Parathyroid adenoma (tissue), 2 donors: ENCODE results near the gene PROKR1.
"Not testable (repeated sequence)": the region's sequence is repeated elsewhere in the genome, so short reads cannot be mapped to it uniquely, and the experiment has no call there.

Experiments used
- H2AFZ ChIP-seq: fragments of 300-600 bp; sonication (generic); one replicate; pipeline ENCODE4 v1.7.0; 2017; ENCODE audit warnings: antibody characterized with exemption, mild to moderate bottlenecking
- H3K27ac ChIP-seq: fragments of 300-600 bp; sonication (generic); one replicate; pipeline ENCODE4 v1.7.0; 2017
- H3K27me3 ChIP-seq: fragments of 300-600 bp; sonication (generic); one replicate; pipeline ENCODE4 v1.7.0; 2017; ENCODE audit warnings: low read length; ENCODE audit not compliant: control insufficient read depth, insufficient read depth
- H3K36me3 ChIP-seq: fragments of 300-600 bp; sonication (generic); one replicate; pipeline ENCODE4 v1.7.0; 2017; ENCODE audit warnings: low read length; ENCODE audit not compliant: control insufficient read depth, insufficient read depth
- H3K4me1 ChIP-seq: fragments of 300-600 bp; sonication (generic); one replicate; pipeline ENCODE4 v1.7.0; 2017; ENCODE audit warnings: control low read depth
- H3K4me2 ChIP-seq: fragments of 300-600 bp; sonication (generic); one replicate; pipeline ENCODE4 v1.7.0; 2017; ENCODE audit warnings: low read length
- H3K4me3 ChIP-seq: fragments of 300-600 bp; sonication (generic); one replicate; pipeline ENCODE4 v1.7.0; 2017; ENCODE audit warnings: low read depth, low read length
- H3K79me2 ChIP-seq: fragments of 300-600 bp; sonication (generic); one replicate; pipeline ENCODE4 v1.7.0; 2017; ENCODE audit warnings: control low read depth
- H3K9ac ChIP-seq: fragments of 300-600 bp; sonication (generic); one replicate; pipeline ENCODE4 v1.7.0; 2017; ENCODE audit warnings: mild to moderate bottlenecking
- H3K9me3 ChIP-seq: fragments of 300-600 bp; sonication (generic); one replicate; pipeline ENCODE4 v1.7.0; 2017; ENCODE audit warnings: low read length; ENCODE audit not compliant: control insufficient read depth
- CTCF ChIP-seq: fragments of 300-600 bp; sonication (generic); IDR thresholded peaks from one replicate; pipeline ENCODE4 v1.7.0; 2017; ENCODE audit warnings: antibody characterized with exemption, mild to moderate bottlenecking
- donor health status: primary hyperparathyroidism.

The PROKR1 gene

GRCh38 chr2:68673631-68674030 is 30.3 kb downstream of the PROKR1 start:
- H3K36me3 ChIP-seq: no peaks in the 10 kb centered on the region
- no peak overlapping the region for H3K4me3 ChIP-seq
- H3K79me2 ChIP-seq: no peaks in the 10 kb centered on the region
- H3K9me3 ChIP-seq: no peaks in the 10 kb centered on the region
- no peak for TF ChIP-seq CTCF
- H3K4me2 ChIP-seq: no peak overlapping the region
- H2AFZ ChIP-seq: no peak overlapping the region
- H3K9ac ChIP-seq: no peak overlapping the region
- no peaks in the 10 kb centered on the region for H3K27me3 ChIP-seq
- no peak overlapping the region for H3K27ac ChIP-seq
- no peaks in the 10 kb centered on the region for H3K4me1 ChIP-seq

GRCh38 chr2:68675470-68675869 is 32.1 kb downstream of the PROKR1 start:
- no peaks in the 10 kb centered on the region for H3K9me3 ChIP-seq
- no peak for TF ChIP-seq CTCF
- H3K27ac ChIP-seq: no peak overlapping the region
- H3K4me3 ChIP-seq: no peak overlapping the region
- H3K27me3 ChIP-seq: no peaks in the 10 kb centered on the region
- no peaks in the 10 kb centered on the region for H3K79me2 ChIP-seq
- no peaks in the 10 kb centered on the region for H3K36me3 ChIP-seq
- no peak overlapping the region for H3K9ac ChIP-seq
- no peak overlapping the region for H3K4me2 ChIP-seq
- no peaks in the 10 kb centered on the region for H3K4me1 ChIP-seq
- H2AFZ ChIP-seq: no peak overlapping the region

GRCh38 chr2:68677837-68678236 is 34.5 kb downstream of the PROKR1 start:
- not testable (repeated sequence) for H3K4me3 ChIP-seq, H3K27ac ChIP-seq, H3K79me2 ChIP-seq, H3K4me1 ChIP-seq, H3K36me3 ChIP-seq, H3K4me2 ChIP-seq, H3K9ac ChIP-seq, H3K27me3 ChIP-seq, H2AFZ ChIP-seq, H3K9me3 ChIP-seq

- Histone ChIP-seq H2AFZ (peak overlapping the region; percentile 46), H3K27ac (peak overlapping the region; percentile 32), H3K4me3 (peak overlapping the region; percentile 22)
- not testable (repeated sequence) for H3K27me3 ChIP-seq, H3K9me3 ChIP-seq, H3K79me2 ChIP-seq, H3K9ac ChIP-seq, H3K4me1 ChIP-seq, H3K36me3 ChIP-seq, H3K4me2 ChIP-seq
Observed at GRCh38 chr2:68679166-68679916, 36.0 kb downstream of the PROKR1 start.

GRCh38 chr2:68679917-68680267 is 36.5 kb downstream of the PROKR1 start:
- H3K4me1 ChIP-seq, H3K9me3 ChIP-seq, H3K27me3 ChIP-seq, H3K36me3 ChIP-seq, H3K9ac ChIP-seq, H3K79me2 ChIP-seq: not testable (repeated sequence)
- Histone ChIP-seq H2AFZ (peak overlapping the region; percentile 23), H3K4me2 (peak overlapping the region; percentile 49), H3K4me3 (peak overlapping the region; percentile 44), H3K27ac (peak overlapping the region; percentile 32)

- TF ChIP-seq CTCF: no peak
- no peaks in the 10 kb centered on the region for H3K27me3 ChIP-seq
Observed at GRCh38 chr2:68684197-68684596, 40.8 kb downstream of the PROKR1 start.

More at GRCh38 chr2:68684197-68684596, 40.8 kb downstream of the PROKR1 start:
- no peak overlapping the region for H3K4me3 ChIP-seq
- no peak overlapping the region for H3K9ac ChIP-seq
- H3K4me2 ChIP-seq: no peak overlapping the region
- H3K79me2 ChIP-seq: no peaks in the 10 kb centered on the region
- H3K4me1 ChIP-seq: no peaks in the 10 kb centered on the region
- no peaks in the 10 kb centered on the region for H3K9me3 ChIP-seq
- no peak overlapping the region for H2AFZ ChIP-seq
- H3K27ac ChIP-seq: no peak overlapping the region
- no peaks in the 10 kb centered on the region for H3K36me3 ChIP-seq
